Prostate gland (tissue), 2 donors: ENCODE measurements around the gene SCN1B. TPM values are rescaled to one million over a fixed set of nuclear protein-coding genes. Genes with fewer than 3 reads are reported as not detected.

Source experiments
- DNase-seq: peaks from one replicate; pipeline ENCODE4 v3.0.0-alpha.2; 2019; ENCODE audit warnings: low spot score
- H3K27ac ChIP-seq, 2 donors: fragments of 200-600 bp; sonication (generic); 2 replicates each; pipeline ENCODE4 v1.5.1; 2017 to 2019
- H3K27me3 ChIP-seq: fragments of 200-600 bp; sonication (generic); replicated peaks from 2 replicates; pipeline ENCODE4 v1.5.1; 2019; ENCODE audit not compliant: insufficient read depth
- H3K36me3 ChIP-seq, 2 donors: fragments of 200-600 bp; sonication (generic); 1 replicate in 1 of 2; 2 replicates in 1 of 2; pipeline versions ENCODE4 v1.5.1 to v1.8.1; 2017 to 2019
- H3K4me1 ChIP-seq: fragments of 200-600 bp; sonication (generic); replicated peaks from 2 replicates; pipeline ENCODE4 v1.5.1; 2019
- H3K4me3 ChIP-seq, 2 donors: fragments of 200-600 bp; sonication (generic); 2 replicates each; pipeline ENCODE4 v1.5.1; 2017 to 2019
- H3K9me3 ChIP-seq: fragments of 200-600 bp; sonication (generic); 2 replicates; pipeline ENCODE4 v1.5.1; 2017
- POLR2A ChIP-seq: fragments of 450-650 bp; IDR thresholded peaks from one replicate; pipeline ENCODE4 v1.6.1; 2016; ENCODE audit warnings: antibody characterized with exemption, mild to moderate bottlenecking
- POLR2AphosphoS5 ChIP-seq: sonication (generic); formaldehyde crosslinking; IDR thresholded peaks from one replicate; pipeline ENCODE4 v1.6.1; 2017; ENCODE audit warnings: antibody characterized with exemption
- WGBS: methylation state at CpG from one replicate; pipeline ENCODE4 v1.1.5; 2018; 5-methylcytosine and 5-hydroxymethylcytosine counted together
- intact Hi-C: fragments of 100-400 bp; cut with DNase I; formaldehyde crosslinking; loops from one replicate; pipeline ENCODE4 v1.14.2; 2022
- total RNA-seq, 2 donors: library from RNA; depleted of rRNA; stranded (reverse); fragments of >200 nt; gene quantifications; one replicate each; pipeline ENCODE4 v1.1.0, GENCODE V29; 2016
- TF ChIP-seq, protein P1 (sequence below), 4 experiments: fragments of 200-600 bp in 2 of 4; fragments of 450-650 bp in 2 of 4; sonication (generic) in 2 of 4; IDR thresholded peaks; 1 replicate in 3 of 4; 2 replicates in 1 of 4; pipeline ENCODE4 v1.5.1; 2016 to 2019; ENCODE audit warnings: antibody characterized with exemption in 4 of 4, mild to moderate bottlenecking in 2 of 4, moderate library complexity in 2 of 4

The SCN1B gene
- total RNA-seq, 2 donors from 2014 or later: 9.7 to 10.6 TPM

DNA sequence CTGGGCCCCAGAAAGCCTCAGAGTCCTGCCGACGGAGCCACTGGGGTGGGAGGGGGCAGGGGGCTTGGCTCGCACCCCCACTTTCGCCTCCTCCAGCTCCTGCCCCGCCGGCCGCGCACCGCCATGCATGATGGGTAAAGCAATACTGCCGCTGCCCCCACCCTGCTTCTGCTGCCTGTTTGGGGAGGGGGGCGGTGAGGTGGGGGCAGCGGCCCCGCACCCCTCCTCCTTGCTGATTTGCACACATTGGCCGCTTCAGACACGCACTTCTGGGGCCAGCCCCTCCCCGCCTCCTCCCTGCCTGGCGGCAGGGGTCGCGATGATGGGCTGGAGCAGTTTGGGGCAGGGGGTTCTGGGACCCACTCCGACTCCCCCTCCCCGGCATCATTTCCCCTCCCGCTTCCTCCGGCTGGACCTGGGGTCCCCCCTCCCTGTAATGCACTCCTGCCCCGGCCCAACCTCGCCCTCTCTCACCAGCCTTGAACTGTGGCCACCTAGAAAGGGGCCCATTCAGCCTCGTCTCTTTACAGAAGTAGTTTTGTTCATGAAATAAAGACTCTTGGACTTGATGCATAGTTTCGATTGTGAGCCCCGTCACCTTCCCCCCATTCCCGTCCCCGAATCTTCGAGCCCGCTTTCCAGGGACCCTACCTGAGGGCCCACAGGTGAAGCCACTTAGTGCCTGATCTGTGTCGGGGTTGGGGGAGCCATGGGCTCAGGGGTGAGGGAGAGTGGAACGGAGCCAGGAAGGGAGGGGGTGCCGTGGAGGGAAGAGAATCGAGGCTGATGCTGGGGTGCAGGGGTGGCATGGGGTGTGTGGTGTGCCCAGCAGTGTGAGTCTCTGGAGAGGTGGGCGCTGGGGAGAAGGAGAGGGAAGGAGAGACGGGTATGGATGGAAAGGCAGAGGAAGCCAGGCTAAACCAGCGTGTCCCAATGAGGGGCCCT, 9.9 kb downstream of the SCN1B start:
- H3K9me3 ChIP-seq: no peaks in the 10 kb centered on the region
- peaks cover 3% of the 10 kb centered on the region for H3K4me1 ChIP-seq
- intact Hi-C loops: no loop called here
- no peaks in the 10 kb centered on the region for H3K27me3 ChIP-seq
- 45% methylated on average over 38 of the region's 39 CpGs for WGBS
- no peak for DNase-seq
- TF ChIP-seq, protein P1, sequence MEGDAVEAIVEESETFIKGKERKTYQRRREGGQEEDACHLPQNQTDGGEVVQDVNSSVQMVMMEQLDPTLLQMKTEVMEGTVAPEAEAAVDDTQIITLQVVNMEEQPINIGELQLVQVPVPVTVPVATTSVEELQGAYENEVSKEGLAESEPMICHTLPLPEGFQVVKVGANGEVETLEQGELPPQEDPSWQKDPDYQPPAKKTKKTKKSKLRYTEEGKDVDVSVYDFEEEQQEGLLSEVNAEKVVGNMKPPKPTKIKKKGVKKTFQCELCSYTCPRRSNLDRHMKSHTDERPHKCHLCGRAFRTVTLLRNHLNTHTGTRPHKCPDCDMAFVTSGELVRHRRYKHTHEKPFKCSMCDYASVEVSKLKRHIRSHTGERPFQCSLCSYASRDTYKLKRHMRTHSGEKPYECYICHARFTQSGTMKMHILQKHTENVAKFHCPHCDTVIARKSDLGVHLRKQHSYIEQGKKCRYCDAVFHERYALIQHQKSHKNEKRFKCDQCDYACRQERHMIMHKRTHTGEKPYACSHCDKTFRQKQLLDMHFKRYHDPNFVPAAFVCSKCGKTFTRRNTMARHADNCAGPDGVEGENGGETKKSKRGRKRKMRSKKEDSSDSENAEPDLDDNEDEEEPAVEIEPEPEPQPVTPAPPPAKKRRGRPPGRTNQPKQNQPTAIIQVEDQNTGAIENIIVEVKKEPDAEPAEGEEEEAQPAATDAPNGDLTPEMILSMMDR (IDR thresholded peaks at IDR 0.05): no peak
- TF ChIP-seq POLR2A (no peak), POLR2AphosphoS5 (no peak)
- no peak overlapping the region for H3K4me3 ChIP-seq
- peak overlapping the region; percentile 54 to 64 for H3K27ac ChIP-seq
- H3K36me3 ChIP-seq: no peaks in the 10 kb centered on the region

DNA sequence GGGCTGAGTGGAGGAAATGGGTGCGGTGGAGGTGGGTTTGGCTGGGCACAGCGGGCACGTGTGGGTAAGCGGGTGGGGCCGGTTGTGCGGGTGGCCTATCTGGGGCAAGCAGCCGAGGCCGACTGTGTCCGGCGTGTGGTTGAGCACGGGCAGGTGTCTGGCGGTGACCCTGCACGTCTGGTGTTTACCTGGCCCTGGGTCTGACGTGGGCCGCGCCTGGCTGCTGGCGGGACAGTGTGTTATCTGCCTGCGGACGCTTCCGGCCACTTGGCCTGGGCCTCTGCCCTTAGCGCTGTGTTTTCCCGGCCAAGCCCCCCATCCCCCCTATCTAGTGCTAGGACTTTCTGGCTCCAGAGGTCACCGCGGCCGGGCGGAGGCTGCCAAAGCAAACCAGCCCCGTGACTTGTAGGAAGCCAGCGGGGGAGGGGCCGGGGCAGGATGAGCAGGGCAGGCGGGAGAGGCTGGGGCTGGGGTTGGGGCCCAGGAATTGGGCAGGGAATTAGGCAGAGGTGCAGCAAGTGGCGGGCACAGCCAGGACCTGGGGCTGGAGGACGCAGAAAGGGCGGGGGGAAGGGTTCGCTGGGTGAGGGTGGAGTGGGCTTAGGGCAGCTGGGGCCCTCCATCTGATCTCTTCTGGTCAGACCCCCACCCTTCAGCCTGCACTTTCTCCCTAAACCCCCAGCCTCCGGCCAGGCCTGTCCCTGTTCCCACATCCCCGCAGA, 10.7 kb downstream of the SCN1B start:
- peak overlapping the region; percentile 54 to 64 for H3K27ac ChIP-seq
- no peaks in the 10 kb centered on the region for H3K27me3 ChIP-seq
- WGBS: 30% methylated on average over 35 of the region's 36 CpGs
- H3K36me3 ChIP-seq: no peaks in the 10 kb centered on the region
- no peaks in the 10 kb centered on the region for H3K9me3 ChIP-seq
- H3K4me1 ChIP-seq: peaks cover 3% of the 10 kb centered on the region
- peak overlapping the region in 1 of 2 donors; percentile 18 for H3K4me3 ChIP-seq
- peak; percentile 61 for TF ChIP-seq POLR2AphosphoS5
- TF ChIP-seq POLR2A: no peak
- intact Hi-C loops: no loop called here
- DNase-seq: peak; percentile 69

DNA sequence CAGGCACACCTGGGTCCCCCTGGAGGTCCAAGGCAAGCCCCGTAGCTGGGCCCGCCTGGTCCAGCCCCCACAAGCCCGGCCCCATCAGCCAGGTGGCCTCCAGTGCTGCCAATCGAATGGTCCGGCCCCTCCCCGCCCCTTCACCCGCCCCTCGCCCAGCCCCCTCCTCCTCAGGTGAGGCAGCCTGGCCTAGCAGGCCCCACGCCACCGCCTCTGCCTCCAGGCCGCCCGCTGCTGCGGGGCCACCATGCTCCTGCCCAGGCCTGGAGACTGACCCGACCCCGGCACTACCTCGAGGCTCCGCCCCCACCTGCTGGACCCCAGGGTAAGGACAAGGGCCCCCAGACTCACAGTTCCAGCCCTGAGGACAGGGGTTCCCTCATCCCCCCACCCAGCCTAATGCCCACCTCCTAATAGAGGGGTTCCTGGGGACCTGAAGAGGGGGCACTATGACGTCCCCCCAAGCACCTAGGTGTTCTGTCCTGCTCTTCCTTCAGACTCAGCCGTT, 11.3 kb downstream of the SCN1B start, which contains the start of gene HPN:
Gene HPN, plus strand, starts transcription at position 174 of the 508 bp plus-strand sequence. CDS start 786 bp downstream, outside the sequence.
- no peaks in the 10 kb centered on the region for H3K27me3 ChIP-seq
- H3K9me3 ChIP-seq: no peaks in the 10 kb centered on the region
- no peaks in the 10 kb centered on the region for H3K36me3 ChIP-seq
- peaks cover 3% of the 10 kb centered on the region for H3K4me1 ChIP-seq
- peak within 1 kb of the TSS; percentile 3 to 18 for H3K4me3 ChIP-seq
- no peak for TF ChIP-seq POLR2AphosphoS5
- no peak for TF ChIP-seq POLR2A
- TF ChIP-seq, protein P1 (IDR thresholded peaks at IDR 0.05): no peak
- 45% methylated on average over 18 of the region's 19 CpGs for WGBS
- intact Hi-C loops: no loop called here
- H3K27ac ChIP-seq: peak within 1 kb of the TSS; percentile 54 to 64
- DNase-seq: peak; percentile 56

DNA sequence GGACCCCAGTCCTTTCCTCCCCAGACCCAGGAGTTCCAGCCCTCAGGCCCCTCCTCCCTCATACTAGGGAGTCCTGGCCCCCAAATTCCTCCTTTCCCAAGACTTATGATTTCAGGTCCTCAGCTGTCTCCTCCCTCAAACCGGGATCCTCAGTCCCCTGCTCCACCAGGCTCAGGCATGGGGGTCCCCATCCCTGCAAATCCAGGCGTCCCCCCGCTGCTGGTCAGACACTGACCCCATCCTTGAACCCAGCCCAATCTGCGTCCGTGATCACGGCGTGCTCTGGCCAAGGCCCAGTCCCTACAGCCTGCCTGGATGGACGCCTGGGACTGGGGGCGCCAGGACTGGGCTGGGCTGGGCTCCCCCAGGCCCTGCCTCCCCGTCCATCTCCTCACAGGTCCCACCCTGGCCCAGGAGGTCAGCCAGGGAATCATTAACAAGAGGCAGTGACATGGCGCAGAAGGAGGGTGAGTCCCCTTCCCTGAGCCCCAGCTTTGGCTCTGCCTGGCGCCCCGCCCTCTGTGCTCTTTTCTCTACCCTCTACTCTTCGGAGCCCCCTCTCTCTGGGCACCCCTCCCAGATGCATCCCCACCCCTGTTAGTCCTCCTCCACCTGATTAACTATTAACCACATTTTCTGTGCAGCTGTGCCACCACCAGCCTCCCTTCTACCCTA, 11.9 kb downstream of the SCN1B start:
- TF ChIP-seq POLR2AphosphoS5 (no peak), POLR2A (no peak)
- TF ChIP-seq, protein P1 (IDR thresholded peaks at IDR 0.05): no peak
- Histone ChIP-seq H3K36me3 (no peaks in the 10 kb centered on the region), H3K4me3 (peak overlapping the region; percentile 3 to 18), H3K4me1 (peaks cover 5% of the 10 kb centered on the region), H3K27ac (peak overlapping the region; percentile 54 to 64), H3K9me3 (no peaks in the 10 kb centered on the region), H3K27me3 (no peaks in the 10 kb centered on the region)
- intact Hi-C loops: no loop called here
- DNase-seq: no peak
- WGBS: 71% methylated on average over 14 of the region's 14 CpGs
